K562 (cell line): ENCODE results near the gene ODAD2. TPM values are rescaled to one million over a fixed set of nuclear protein-coding genes. Genes with fewer than 3 reads are reported as not detected.
"Not testable (repeated sequence)": the region's sequence is repeated elsewhere in the genome, so short reads cannot be mapped to it uniquely, and the experiment has no call there.

Source experiments
- ATAC-seq: fragments of 200-7000 bp; cut with Tn5 transposase; 3 replicates; pipeline ENCODE4 v1.9.1; 2020; ENCODE audit warnings: moderate library complexity
- BruUV-seq: library from RNA; stranded (reverse); fragments of 400-500 nt; replicated peaks from 2 replicates; lab custom pipeline; 2021; lab: Mats Ljungman, UMichigan
- CTCF ChIA-PET: fragments of 300-600 bp; formaldehyde crosslinking; extraction: SDS; loops from one replicate; lab custom pipeline; 2021; ENCODE audit warnings: low intra/inter-chr PET ratio; lab: Yijun Ruan, JAX
- POLR2A ChIA-PET: fragments of 300-600, 350-650 bp; sonication (Branson Sonifier 250); formaldehyde crosslinking; extraction: SDS; loops from one replicate; lab custom pipeline; 2021; ENCODE audit warnings: antibody characterized with exemption, inconsistent platforms; lab: Yijun Ruan, JAX
- DNase-seq, 4 experiments: peaks; one replicate each; pipeline versions ENCODE4 v3.0.0 to v3.0.0-alpha.2; 2011 to 2018; ENCODE audit warnings: low spot score in 3 of 4, mixed read lengths in 3 of 4; ENCODE audit errors: extremely low read depth in 1 of 4
- FAIRE-seq: peaks from 2 replicates; lab custom pipeline; 2011; peaks lifted over from hg19 to GRCh38; lab: Jason Lieb, UNC
- H2AFZ ChIP-seq: 2 replicates; pipeline ENCODE4 v1.6.0; 2011; ENCODE audit warnings: low read depth, low read length, control low read depth, inconsistent platforms
- H3K27ac ChIP-seq: fragments of 200-600 bp; 3 replicates; pipeline ENCODE4 v1.8.0; 2011; ENCODE audit warnings: low read depth, mild to moderate bottlenecking, control low read depth, inconsistent platforms, low read length, moderate library complexity, mixed read lengths; ENCODE audit errors: extremely low read depth
- H3K27me3 ChIP-seq, 2 experiments: fragments of 300-600 bp in 1 of 2; 2 replicates in 1 of 2; 3 replicates in 1 of 2; pipeline versions ENCODE4 v1.6.0 to v1.8.0; 2011; ENCODE audit warnings: inconsistent platforms in 2 of 2, low read length in 2 of 2, mild to moderate bottlenecking in 1 of 2, mixed read lengths in 1 of 2, moderate library complexity in 1 of 2; ENCODE audit not compliant: control insufficient read depth in 2 of 2, insufficient read depth in 2 of 2
- H3K36me3 ChIP-seq: fragments of 300-600 bp; 3 replicates; pipeline ENCODE4 v1.8.0; 2011; ENCODE audit warnings: mild to moderate bottlenecking, low read length, inconsistent platforms; ENCODE audit not compliant: control insufficient read depth, insufficient read depth
- H3K4me1 ChIP-seq, 2 experiments: fragments of 200-600 bp in 1 of 2; replicated peaks in 1 of 2; 2 replicates in 1 of 2; 3 replicates in 1 of 2; pipeline versions ENCODE4 v1.5.1 to v1.8.0; 2011; ENCODE audit warnings: inconsistent platforms in 2 of 2, low read length in 2 of 2, mild to moderate bottlenecking in 1 of 2, mixed read lengths in 1 of 2, moderate library complexity in 1 of 2; ENCODE audit not compliant: control insufficient read depth in 2 of 2, insufficient read depth in 2 of 2
- H3K4me2 ChIP-seq: 2 replicates; pipeline ENCODE4 v1.6.1; 2011; ENCODE audit warnings: low read length, control low read depth, inconsistent platforms, mixed read lengths; ENCODE audit not compliant: insufficient read depth
- H3K4me3 ChIP-seq: fragments of 200-600 bp; sonication (generic), shearing (Covaris generic); 2 replicates; pipeline ENCODE4 v1.5.1; 2016; ENCODE audit warnings: control low read depth, inconsistent platforms
- H3K79me2 ChIP-seq: fragments of 200-600 bp; 3 replicates; pipeline ENCODE4 v1.8.0; 2011; ENCODE audit warnings: low read length, inconsistent platforms; ENCODE audit not compliant: control insufficient read depth, insufficient read depth
- H3K9ac ChIP-seq, 2 experiments: 2 replicates each; pipeline versions ENCODE4 v1.6.0 to v1.6.1; 2011; ENCODE audit warnings: low read depth in 2 of 2, low read length in 2 of 2, control low read depth in 1 of 2, inconsistent platforms in 1 of 2, mild to moderate bottlenecking in 1 of 2, mixed read lengths in 1 of 2; ENCODE audit not compliant: insufficient read depth in 1 of 2
- H3K9me1 ChIP-seq: one replicate; pipeline ENCODE4 v1.6.0; 2011; ENCODE audit warnings: inconsistent platforms, mild to moderate bottlenecking, low read length, moderate library complexity; ENCODE audit not compliant: control insufficient read depth, insufficient read depth
- H3K9me3 ChIP-seq: replicated peaks from 2 replicates; pipeline ENCODE4 v1.5.1; 2011; ENCODE audit warnings: low read depth, low read length, inconsistent platforms; ENCODE audit not compliant: control insufficient read depth, insufficient read depth
- H4K20me1 ChIP-seq: replicated peaks from 2 replicates; pipeline ENCODE4 v1.6.1; 2011; ENCODE audit warnings: low read length, inconsistent platforms, mixed read lengths; ENCODE audit not compliant: control insufficient read depth, insufficient read depth
- PHF21A ChIP-seq: fragments of 450-650 bp; IDR thresholded peaks from 2 replicates; pipeline ENCODE4 v1.6.1; 2017; ENCODE audit warnings: low read depth, borderline replicate concordance
- PTRF ChIP-seq: fragments of 450-650 bp; IDR thresholded peaks from 2 replicates; pipeline ENCODE4 v1.6.1; 2016; ENCODE audit warnings: mild to moderate bottlenecking, missing genetic modification characterization, missing compliant biosample characterization
- RAD51 ChIP-seq: fragments of 450-650 bp; IDR thresholded peaks from 2 replicates; pipeline ENCODE4 v1.7.1; 2016; ENCODE audit warnings: low read depth, mild to moderate bottlenecking, borderline replicate concordance
- TFAM ChIP-seq: fragments of 250-450 bp; sonication (Bioruptor Pico); conservative IDR thresholded peaks from 2 replicates; pipeline ENCODE4 v1.5.0; 2021; ENCODE audit warnings: mild to moderate bottlenecking, moderate library complexity
- ZNF23 ChIP-seq: fragments of 250-450 bp; sonication (Bioruptor Pico); IDR thresholded peaks from 2 replicates; pipeline ENCODE4 v1.4.0; 2020; ENCODE audit warnings: mild to moderate bottlenecking
- WGBS: fragments of 100-300 bp; shearing (Covaris generic); methylation state at CpG from one replicate; pipeline ENCODE4 v1.1.6; 2016; ENCODE audit warnings: low coverage, mixed read lengths; ENCODE audit not compliant: insufficient coverage; ENCODE audit errors: missing lambda C conversion rate; 5-methylcytosine and 5-hydroxymethylcytosine counted together
- in situ Hi-C: fragments of 300-500 bp; cut with MboI; formaldehyde crosslinking; loops from 4 replicates; pipeline ENCODE4 v1.15.0; 2018; ENCODE audit warnings: inconsistent platforms, mixed read lengths
- intact Hi-C: fragments of 100-400 bp; cut with micrococcal nuclease; formaldehyde crosslinking; loops from 2 replicates; pipeline ENCODE4 v1.14.2; 2022
- polyA plus RNA-seq, 8 experiments: library from polyadenylated mRNA; depleted of rRNA in 4 of 8; stranded (reverse) in 5 of 8; unstranded in 3 of 8; fragments of >200 nt; fragmentation: Nextera tagmentation in 2 of 8; fragmentation: Illumina TruSeq in 1 of 8; extraction: Ambion mirVana in 2 of 8; extraction: Trizol in 1 of 8; gene quantifications; 2 replicates each; pipeline versions ENCODE4 v1.2.1 to v1.2.3, GENCODE V29; 2011 to 2014; ENCODE audit warnings: inconsistent platforms in 1 of 8, missing spikeins in 1 of 8
- total RNA-seq, 7 experiments: library from RNA; depleted of rRNA in 6 of 7; stranded (reverse); fragments of >200 nt in 6 of 7; fragmentation: Illumina TruSeq in 2 of 7; extraction: Trizol in 2 of 7; gene quantifications; 2 replicates each; pipeline versions ENCODE4 v1.2.1 to v1.2.3, GENCODE V29; 2011 to 2021; ENCODE audit warnings: low replicate concordance in 1 of 7

Gene ODAD2
- total and polyA plus RNA-seq, 9 of the 15 experiments (the other 6 are each of a cell fraction or from before 2014, with no cell fraction given), result not detected

DNA sequence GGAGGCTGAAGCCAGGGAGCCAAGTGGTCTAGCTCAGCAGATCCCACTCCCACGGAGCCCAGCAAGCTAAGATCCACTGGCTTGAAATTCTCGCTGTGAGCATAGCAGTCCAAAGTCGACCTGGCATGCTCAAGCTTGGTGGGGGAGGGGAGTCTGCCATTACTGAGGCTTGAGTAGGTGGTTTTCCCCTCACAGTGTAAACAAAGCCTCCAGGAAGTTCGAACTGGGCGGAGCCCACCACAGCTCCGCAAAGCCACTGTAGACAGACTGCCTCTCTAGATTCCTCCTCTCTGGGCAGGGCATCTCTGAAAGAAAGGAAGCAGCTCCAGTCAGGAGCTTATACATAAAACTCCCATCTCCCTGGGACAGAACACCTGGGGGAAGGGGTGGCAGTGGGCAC lies 99.4 kb downstream of the ODAD2 start:
- DNase-seq, intact Hi-C loops, ATAC-seq, CTCF ChIA-PET, H3K4me2 ChIP-seq, H3K27me3 ChIP-seq, H3K79me2 ChIP-seq, BruUV-seq, H3K27ac ChIP-seq, in situ Hi-C loops, H3K4me3 ChIP-seq, H3K9ac ChIP-seq, H3K9me3 ChIP-seq, H3K36me3 ChIP-seq, H3K4me1 ChIP-seq, H3K9me1 ChIP-seq, H4K20me1 ChIP-seq, FAIRE-seq: not testable (repeated sequence)
- peak overlapping the region; percentile 32; the same call in 1 of the 2 replicates for H2AFZ ChIP-seq
- POLR2A ChIA-PET, result interaction anchor here (0.6 kb wide), 1 partner anchor 1033 kb away, joined by 3 read pairs; no protein-coding TSS in a partner anchor
- WGBS, result 0% methylated on average over 6 of the region's 6 CpGs

DNA sequence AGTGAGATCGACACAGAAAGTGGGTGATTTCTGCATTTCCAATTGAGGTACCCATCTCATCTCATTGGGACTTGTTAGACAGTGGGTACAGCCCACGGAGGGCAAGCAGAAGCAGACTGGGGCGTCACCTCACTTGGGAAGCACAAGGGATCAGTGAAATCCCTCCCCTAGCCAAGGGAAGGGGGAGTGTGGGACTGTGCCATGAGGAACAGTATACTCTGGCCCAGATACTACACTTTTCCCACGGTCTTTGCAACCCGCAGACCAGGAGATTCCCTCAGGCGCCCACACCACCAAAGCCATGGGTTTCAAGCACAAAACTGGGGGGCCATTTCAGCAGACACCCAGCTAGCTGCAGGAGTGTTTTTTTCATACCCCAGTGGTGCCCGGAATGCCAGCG lies 99.8 kb downstream of the ODAD2 start:
- WGBS, result 0% methylated on average over 8 of the region's 8 CpGs
- ChIA-PET CTCF (no interaction called here), POLR2A (no interaction called here)
- no peak for DNase-seq
- H3K4me3 ChIP-seq, result no peak overlapping the region
- H3K9me1 ChIP-seq, result no peaks in the 10 kb centered on the region
- BruUV-seq, result no TSS peak
- H3K27me3 ChIP-seq, result no peaks in the 10 kb centered on the region
- no peaks in the 10 kb centered on the region for H4K20me1 ChIP-seq
- H3K79me2 ChIP-seq, result no peaks in the 10 kb centered on the region
- no peak overlapping the region for H3K4me2 ChIP-seq
- TF ChIP-seq TFAM (no peak), PHF21A (no peak), ZNF23 (no peak), RAD51 (no peak), PTRF (tag) (no peak)
- TF ChIP-seq, all 486 proteins: peak for 0
- intact Hi-C loops, result no loop called here
- Histone ChIP-seq H3K36me3 (no peaks in the 10 kb centered on the region), H2AFZ (peak overlapping the region; percentile 32; the same call in 1 of the 2 replicates), H3K9me3 (no peaks in the 10 kb centered on the region), H3K9ac (no peak overlapping the region), H3K27ac (no peak overlapping the region), H3K4me1 (no peaks in the 10 kb centered on the region; a peak in 1 of 5 replicates)
- no peak for ATAC-seq
- FAIRE-seq, result no peak
- in situ Hi-C loops, result no loop called here
